Raji (cell line): Measurements from ENCODE around the gene SHC3.

Experiments used
- POLR2A ChIP-seq: IDR thresholded peaks from 2 replicates; pipeline ENCODE4 v1.6.1; 2011; ENCODE audit warnings: low read depth, low read length, control low read depth; ENCODE audit not compliant: insufficient read depth

Gene SHC3, protein sequence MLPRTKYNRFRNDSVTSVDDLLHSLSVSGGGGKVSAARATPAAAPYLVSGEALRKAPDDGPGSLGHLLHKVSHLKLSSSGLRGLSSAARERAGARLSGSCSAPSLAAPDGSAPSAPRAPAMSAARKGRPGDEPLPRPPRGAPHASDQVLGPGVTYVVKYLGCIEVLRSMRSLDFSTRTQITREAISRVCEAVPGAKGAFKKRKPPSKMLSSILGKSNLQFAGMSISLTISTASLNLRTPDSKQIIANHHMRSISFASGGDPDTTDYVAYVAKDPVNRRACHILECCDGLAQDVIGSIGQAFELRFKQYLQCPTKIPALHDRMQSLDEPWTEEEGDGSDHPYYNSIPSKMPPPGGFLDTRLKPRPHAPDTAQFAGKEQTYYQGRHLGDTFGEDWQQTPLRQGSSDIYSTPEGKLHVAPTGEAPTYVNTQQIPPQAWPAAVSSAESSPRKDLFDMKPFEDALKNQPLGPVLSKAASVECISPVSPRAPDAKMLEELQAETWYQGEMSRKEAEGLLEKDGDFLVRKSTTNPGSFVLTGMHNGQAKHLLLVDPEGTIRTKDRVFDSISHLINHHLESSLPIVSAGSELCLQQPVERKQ

DNA sequence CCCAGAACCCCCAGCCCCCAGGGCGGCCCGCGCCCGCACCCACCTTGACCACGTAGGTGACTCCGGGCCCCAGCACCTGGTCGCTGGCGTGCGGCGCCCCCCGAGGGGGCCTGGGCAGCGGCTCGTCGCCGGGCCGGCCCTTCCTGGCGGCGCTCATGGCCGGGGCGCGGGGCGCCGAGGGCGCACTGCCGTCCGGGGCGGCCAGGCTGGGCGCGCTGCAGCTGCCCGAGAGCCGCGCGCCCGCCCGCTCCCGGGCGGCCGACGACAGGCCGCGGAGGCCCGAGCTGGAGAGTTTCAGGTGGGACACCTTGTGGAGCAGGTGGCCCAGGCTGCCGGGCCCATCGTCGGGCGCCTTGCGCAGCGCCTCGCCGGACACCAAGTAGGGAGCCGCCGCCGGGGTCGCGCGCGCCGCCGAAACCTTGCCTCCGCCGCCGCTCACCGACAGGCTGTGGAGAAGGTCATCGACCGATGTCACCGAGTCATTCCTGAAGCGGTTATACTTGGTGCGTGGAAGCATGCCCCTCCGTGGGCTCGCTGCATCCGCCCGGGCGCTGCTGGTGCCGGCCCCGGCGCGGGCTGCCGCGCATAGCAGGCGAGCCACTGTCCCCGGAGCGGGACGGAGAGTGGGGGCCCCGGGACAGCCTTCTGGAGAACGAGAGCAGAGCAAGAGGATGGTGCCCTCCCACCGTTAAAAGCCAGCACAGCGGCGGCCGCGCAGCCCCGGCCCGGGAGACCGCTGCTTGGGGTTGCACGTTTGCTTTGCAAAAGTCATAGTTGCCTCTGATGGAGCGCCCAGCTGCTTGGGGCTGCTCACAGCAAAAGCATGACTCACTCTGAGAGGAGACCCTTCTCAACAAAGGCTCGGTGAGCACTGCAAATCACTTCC, at the start of gene SHC3:
TSS of gene SHC3 (minus strand) at position 875 of the 886 bp plus-strand sequence. CDS start at position 517, 358 bp downstream.
- no peak for TF ChIP-seq POLR2A

DNA sequence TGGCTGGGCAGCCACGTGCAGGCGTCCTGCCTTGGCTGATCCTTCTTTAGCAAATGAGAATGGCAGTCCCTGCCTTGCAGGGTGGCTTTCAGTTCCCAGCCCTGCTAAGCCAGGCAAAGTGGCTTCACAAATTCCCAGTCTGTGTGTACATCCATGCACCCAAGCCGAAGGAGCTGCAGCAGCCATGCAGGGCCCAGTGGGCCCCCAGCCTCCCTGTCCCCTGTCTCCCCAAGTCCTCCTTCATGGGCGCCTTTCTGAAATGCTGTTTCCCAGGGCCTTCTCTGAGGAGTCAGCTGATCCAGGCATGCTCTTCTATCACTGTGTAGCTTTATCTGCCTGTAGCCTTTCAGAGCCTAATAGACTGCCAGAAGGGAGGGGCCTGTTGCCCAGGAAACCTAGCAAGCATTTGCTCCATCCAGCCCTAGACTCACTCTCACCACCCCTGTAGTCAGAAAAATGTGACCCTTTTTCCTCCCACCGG, 47.4 kb upstream of the SHC3 start:
- TF ChIP-seq POLR2A = no peak

DNA sequence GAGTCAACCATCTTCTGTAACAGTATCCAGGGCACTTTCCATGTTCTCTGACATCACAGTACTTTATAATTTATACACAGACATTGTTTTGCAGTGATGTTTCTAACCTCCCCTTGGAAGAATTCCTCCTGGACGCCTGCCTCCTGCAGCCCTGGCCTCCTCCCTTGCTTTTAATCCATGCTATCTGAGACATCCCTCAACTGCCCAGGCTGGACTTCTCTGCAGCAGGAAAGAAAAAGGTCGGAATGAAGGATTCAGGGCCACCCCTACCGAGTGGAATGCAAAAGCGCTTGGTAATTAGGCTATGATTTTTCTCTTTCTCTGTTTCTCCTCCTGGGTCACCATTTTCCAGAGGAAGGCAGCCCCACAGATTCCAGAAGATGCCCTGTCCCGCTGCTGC, 47.0 kb upstream of the SHC3 start:
- no peak for TF ChIP-seq POLR2A

GRCh38 chr9:89225036-89225435, 46.4 kb upstream of the SHC3 start:
- no peak for TF ChIP-seq POLR2A

DNA sequence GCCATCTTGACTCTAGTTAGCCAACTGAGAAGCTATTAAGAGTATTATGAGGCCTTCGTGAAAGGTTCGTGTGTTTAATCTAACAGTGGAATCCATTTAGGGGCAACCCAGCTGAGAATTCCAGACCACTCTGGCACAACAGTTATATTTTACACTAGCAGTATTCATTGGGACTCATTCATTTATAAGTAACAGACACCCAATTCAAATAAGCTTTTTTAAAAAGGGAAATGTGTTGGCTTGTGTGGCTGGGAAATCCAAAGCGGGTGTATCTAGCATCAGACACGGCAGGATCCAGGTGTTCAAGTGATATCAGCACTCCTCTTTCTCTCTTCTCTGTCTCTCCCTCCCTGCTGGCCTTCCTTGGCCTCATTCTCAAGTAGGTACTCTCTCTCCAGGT, 46.0 kb upstream of the SHC3 start:
- no peak for TF ChIP-seq POLR2A

DNA sequence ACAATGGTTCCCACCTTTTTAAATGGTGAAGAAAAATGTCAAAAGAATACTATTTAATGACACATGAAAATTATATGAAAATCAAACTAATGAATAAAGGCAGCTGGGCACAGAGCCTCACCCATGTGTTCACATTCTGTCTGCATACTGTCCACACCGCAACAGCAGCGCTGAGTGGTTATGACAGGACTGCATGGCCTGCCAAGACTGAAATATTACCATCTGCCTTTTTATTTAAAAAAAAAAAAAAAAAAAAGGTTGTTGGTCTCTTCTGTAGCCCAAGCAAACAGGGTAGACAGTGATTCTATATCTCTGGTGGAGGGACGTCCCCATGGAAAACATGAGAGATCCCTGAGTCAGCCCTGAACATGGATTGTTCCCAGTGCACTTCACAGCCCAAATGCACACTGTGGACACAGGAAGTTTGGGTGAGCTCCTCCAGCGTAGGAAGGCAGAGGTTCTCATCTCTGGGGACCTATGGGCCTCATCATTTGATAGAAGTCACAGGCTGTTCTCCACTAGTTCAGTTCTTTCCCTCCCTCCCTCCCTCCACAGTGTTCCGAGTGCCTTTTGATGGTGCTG, 44.9 kb upstream of the SHC3 start:
- no peak for TF ChIP-seq POLR2A

DNA sequence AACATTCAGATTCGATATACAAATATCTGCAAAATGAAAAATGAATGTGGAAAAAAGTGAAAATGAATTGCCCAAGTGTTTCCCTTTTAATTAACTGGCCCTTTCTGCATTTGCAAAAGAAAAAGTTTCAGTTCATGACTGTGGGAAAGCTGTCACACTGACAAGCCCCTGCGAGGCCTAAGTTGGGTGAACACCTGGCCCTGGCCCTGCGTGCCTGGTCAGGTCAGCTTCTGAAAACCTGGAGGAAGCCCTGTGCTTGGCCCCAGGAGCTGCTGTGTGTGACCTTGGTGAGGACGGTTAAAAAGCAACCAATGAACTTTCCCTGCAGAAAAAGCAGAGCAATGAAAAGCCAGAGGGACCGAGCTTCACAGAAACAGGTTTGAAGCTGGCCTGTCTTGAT, 41.0 kb upstream of the SHC3 start:
- no peak for TF ChIP-seq POLR2A

DNA sequence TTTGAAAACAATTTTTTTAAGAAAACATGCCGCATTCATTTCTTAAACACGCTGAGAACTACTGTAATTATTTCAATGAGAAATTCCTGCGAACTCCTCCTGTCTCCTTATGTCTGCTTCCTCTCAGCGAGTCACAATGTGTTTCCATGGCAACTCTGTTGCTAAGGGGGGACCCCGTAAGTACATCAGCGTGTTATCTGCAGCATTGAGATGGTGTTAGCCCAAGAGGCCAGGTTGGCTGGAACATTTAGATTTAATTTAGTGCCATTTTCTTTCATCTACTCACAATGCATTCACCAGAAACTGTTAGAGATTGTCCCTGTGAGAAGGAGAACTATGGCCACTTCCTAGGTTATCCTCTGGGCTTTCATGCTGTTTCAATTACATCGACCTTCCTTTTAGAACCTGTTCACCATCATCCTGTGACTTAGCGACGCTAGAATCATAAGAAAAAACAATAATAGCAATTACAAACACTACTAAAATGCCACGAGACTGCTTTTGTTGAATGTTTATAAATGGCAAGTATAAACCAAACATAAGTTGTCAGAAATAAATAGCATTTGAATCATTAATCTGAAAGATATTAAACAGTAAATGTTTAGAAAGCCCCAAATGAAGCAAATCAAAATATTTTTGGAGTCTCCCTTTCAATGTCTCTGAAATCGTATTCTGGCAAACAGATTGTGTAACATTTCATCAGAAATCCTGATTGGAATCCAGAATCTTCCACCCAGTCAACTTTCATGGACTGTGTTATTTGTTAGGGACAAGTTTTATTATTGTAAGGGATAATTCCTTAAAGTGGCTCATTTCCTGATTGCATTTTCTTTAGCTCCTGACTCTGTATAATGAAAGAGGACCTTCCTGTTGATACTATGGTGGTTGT, 39.7 kb upstream of the SHC3 start:
- TF ChIP-seq POLR2A = no peak

DNA sequence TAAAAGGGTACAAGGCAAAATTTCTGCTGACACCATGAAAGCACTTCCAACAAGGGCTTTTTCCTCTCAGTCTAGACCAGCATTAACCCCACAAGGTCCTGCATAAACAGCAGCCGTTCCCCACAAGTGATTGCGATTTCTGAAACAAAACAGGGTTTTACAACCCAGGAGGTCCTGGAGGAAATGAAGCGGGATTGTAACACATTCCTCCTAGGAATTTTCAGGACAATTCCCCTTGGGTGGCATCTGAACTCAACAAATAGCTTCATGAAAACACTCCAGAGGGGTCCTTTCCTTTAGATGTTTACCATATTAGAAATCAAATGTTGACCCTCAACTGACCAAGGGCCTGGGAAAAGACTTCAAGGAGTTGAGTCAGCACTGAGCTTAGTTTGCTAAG, 36.7 kb upstream of the SHC3 start:
- no peak for TF ChIP-seq POLR2A

DNA sequence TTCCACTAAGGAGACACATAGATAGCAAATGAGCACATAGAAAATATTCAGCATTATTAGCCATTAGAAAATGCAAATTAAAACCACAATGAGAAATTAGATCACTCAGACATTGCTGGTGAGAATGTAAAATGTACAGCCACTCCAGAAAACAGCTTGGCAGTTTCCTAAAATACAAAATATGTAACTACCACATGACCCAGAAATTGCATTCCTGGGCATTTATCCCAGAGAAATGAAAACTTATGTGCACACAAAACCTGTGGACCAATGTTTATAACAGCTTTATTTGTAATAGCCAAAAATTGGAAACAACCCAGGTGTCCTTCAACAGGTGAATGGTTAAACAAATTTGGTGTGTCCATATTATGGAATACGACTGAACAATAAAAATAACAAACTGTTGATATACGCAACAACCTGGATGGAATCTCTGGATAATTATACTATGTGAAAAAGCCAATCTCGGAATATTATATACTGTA, 34.8 kb upstream of the SHC3 start:
- no peak for TF ChIP-seq POLR2A

GRCh38 chr9:89212171-89212570, 33.6 kb upstream of the SHC3 start:
- no peak for TF ChIP-seq POLR2A

GRCh38 chr9:89207026-89207425, 28.4 kb upstream of the SHC3 start:
- no peak for TF ChIP-seq POLR2A

DNA sequence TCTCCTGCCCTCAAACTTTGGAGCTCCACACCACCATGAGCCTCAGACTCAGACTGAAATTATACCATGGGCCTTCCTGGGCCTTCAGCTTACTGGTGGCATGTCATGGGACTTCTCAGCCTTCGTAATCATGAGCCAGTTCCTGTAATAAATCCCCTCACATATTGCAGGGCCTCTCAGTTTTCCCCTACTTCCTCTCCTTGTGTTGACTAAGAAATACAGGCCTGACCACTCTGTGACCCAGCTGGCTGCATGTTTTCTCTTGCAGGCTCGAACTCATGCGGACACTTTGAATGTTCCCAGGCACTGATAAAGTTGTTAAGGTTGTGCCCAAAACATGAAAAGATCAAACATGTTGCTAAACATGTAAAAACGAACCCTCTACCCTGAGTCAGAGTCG, 26.2 kb upstream of the SHC3 start:
- TF ChIP-seq POLR2A = no peak
